H1 (cell line): ENCODE results near the gene TMEM232.
A peak's percentile ranks its signal among the peaks of the same experiment; 100 is the strongest.

Experiments
- CHD2 ChIP-seq: IDR thresholded peaks from 2 replicates; pipeline ENCODE4 v1.6.1; 2012; ENCODE audit warnings: low read length, improper control_type of control experiment
- EZH2 ChIP-seq: fragments of 200-600 bp; sonication (generic); IDR thresholded peaks from 2 replicates; pipeline ENCODE4 v1.7.1; 2012; ENCODE audit warnings: low read depth, mild to moderate bottlenecking, moderate library complexity, low read length, inconsistent platforms; ENCODE audit not compliant: severe bottlenecking
- TAF1 ChIP-seq: IDR thresholded peaks from 2 replicates; pipeline ENCODE4 v1.6.1; 2011; ENCODE audit warnings: mild to moderate bottlenecking, low read depth, low read length
- TF ChIP-seq, protein P1 (sequence below), 3 experiments: IDR thresholded peaks; 1 replicate in 2 of 3; 2 replicates in 1 of 3; pipeline versions ENCODE4 v1.5.1 to v1.6.1; 2011; ENCODE audit warnings: low read length in 3 of 3, mild to moderate bottlenecking in 3 of 3, inconsistent platforms in 2 of 3, low read depth in 1 of 3, moderate library complexity in 1 of 3; ENCODE audit not compliant: insufficient read depth in 1 of 3; ENCODE audit errors: control extremely low read depth in 1 of 3

DNA sequence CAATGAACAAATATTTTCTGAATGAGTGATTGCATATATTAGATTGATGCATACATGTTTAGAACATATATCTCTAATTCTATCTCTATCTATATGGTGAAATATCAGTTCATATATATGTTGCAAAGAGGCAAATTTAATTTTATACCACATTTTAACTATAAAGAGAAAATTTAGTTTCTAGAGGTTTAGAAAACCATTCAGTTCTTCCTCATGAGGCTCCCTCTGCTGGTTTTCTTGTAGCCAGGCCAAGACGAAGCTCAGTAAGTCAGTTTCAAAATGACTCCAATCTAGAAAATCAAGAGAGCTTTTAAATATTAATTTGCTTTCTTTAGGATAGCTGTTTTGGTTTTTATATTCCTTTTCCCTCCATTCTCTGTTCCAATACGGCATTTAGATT is 312.1 kb downstream of the TMEM232 start:
- TF ChIP-seq EZH2, result no peak
- no peak for TF ChIP-seq TAF1
- TF ChIP-seq, protein P1, sequence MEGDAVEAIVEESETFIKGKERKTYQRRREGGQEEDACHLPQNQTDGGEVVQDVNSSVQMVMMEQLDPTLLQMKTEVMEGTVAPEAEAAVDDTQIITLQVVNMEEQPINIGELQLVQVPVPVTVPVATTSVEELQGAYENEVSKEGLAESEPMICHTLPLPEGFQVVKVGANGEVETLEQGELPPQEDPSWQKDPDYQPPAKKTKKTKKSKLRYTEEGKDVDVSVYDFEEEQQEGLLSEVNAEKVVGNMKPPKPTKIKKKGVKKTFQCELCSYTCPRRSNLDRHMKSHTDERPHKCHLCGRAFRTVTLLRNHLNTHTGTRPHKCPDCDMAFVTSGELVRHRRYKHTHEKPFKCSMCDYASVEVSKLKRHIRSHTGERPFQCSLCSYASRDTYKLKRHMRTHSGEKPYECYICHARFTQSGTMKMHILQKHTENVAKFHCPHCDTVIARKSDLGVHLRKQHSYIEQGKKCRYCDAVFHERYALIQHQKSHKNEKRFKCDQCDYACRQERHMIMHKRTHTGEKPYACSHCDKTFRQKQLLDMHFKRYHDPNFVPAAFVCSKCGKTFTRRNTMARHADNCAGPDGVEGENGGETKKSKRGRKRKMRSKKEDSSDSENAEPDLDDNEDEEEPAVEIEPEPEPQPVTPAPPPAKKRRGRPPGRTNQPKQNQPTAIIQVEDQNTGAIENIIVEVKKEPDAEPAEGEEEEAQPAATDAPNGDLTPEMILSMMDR (IDR thresholded peaks at IDR 0.05; ENCODE audit: control extremely low read depth in 1 of 3, insufficient read depth in 1 of 3, low read depth in 1 of 3, low read length in 3 of 3), result peak in 2 of 3 experiments; percentile 23 to 28; a peak in 2 of 4 replicates
- TF ChIP-seq CHD2, result no peak
